ENCODE data around the gene MLLT10.

DNA sequence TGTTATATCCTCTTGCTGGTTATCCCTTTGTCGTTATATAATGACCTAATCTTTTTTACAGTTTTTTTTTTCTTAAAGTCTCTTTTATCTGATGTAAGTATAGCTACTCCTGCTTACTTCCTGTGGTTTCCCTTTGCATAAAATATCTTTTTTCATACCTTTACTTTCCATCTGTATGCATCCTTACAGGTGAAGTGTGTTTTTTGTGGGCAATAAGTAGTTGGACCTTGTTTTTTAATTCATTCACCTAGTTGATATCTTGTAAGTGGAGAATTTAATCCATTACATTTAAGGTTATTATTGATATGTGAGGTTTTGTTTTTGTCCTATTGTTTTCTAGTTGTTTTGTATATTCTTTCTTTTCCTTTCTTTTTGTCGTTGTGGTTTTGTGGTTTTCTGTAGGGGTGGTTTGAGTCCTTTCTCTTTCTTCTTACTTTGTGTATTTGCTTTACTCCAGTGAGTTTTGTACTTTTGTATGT, 168.6 kb downstream of the MLLT10 start:
- TF ChIP-seq POLR2AphosphoS5 (IDR thresholded peaks at IDR 0.05; ENCODE audit: low read depth, low read length): no peak
- TF ChIP-seq POLR2A (IDR thresholded peaks at IDR 0.05; ENCODE audit: control extremely low read depth in 1 of 2, low read depth in 2 of 2, low read length in 2 of 2): no peak
- TF ChIP-seq, protein P1, sequence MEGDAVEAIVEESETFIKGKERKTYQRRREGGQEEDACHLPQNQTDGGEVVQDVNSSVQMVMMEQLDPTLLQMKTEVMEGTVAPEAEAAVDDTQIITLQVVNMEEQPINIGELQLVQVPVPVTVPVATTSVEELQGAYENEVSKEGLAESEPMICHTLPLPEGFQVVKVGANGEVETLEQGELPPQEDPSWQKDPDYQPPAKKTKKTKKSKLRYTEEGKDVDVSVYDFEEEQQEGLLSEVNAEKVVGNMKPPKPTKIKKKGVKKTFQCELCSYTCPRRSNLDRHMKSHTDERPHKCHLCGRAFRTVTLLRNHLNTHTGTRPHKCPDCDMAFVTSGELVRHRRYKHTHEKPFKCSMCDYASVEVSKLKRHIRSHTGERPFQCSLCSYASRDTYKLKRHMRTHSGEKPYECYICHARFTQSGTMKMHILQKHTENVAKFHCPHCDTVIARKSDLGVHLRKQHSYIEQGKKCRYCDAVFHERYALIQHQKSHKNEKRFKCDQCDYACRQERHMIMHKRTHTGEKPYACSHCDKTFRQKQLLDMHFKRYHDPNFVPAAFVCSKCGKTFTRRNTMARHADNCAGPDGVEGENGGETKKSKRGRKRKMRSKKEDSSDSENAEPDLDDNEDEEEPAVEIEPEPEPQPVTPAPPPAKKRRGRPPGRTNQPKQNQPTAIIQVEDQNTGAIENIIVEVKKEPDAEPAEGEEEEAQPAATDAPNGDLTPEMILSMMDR (IDR thresholded peaks at IDR 0.05; ENCODE audit: control extremely low read depth in 1 of 3, insufficient read depth in 1 of 3, low read depth in 1 of 3, low read length in 3 of 3): no peak
- no peak for TF ChIP-seq CREB1 (IDR thresholded peaks at IDR 0.05)
- TF ChIP-seq EP300 (IDR thresholded peaks at IDR 0.05; ENCODE audit: borderline replicate concordance in 1 of 2, low read depth in 2 of 2, low read length in 2 of 2): no peak
- no peak for TF ChIP-seq SP1 (IDR thresholded peaks at IDR 0.05; ENCODE audit: low read depth, low read length)
- TF ChIP-seq EZH2 (IDR thresholded peaks at IDR 0.05; ENCODE audit: low read depth, low read length, severe bottlenecking): no peak
